Endothelial cell of umbilical vein (primary cell): ENCODE results near the gene RAB20.

Experiments used
- EZH2 ChIP-seq: IDR thresholded peaks from 2 replicates; pipeline ENCODE4 v1.6.1; 2012; ENCODE audit warnings: borderline replicate concordance, low read depth, mild to moderate bottlenecking, moderate library complexity, low read length, inconsistent platforms; ENCODE audit not compliant: severe bottlenecking
- JUN ChIP-seq: IDR thresholded peaks from 2 replicates; pipeline ENCODE4 v1.6.1; 2011; ENCODE audit warnings: borderline replicate concordance, low read depth; ENCODE audit not compliant: insufficient read length, insufficient read depth
- MYC ChIP-seq: IDR thresholded peaks from one replicate; pipeline ENCODE4 v1.6.1; 2011; ENCODE audit warnings: mild to moderate bottlenecking, low read depth, low read length
- POLR2A ChIP-seq: IDR thresholded peaks from 2 replicates; pipeline ENCODE4 v1.6.1; 2012; ENCODE audit warnings: low read depth, mild to moderate bottlenecking, control low read depth, low read length
- POLR2AphosphoS5 ChIP-seq: IDR thresholded peaks from 2 replicates; pipeline ENCODE4 v1.6.1; 2012; ENCODE audit warnings: low read depth, mild to moderate bottlenecking, control low read depth, low read length, moderate library complexity; ENCODE audit not compliant: insufficient read depth
- TF ChIP-seq, protein P1 (sequence below), 2 donors: IDR thresholded peaks; 1 replicate in 1 of 2; 2 replicates in 1 of 2; pipeline ENCODE4 v1.5.1; 2011; ENCODE audit warnings: low read length in 2 of 2, mild to moderate bottlenecking in 2 of 2, moderate library complexity in 2 of 2, control low read depth in 1 of 2, inconsistent platforms in 1 of 2, low read depth in 1 of 2; ENCODE audit not compliant: insufficient read depth in 1 of 2; ENCODE audit errors: extremely low read depth in 1 of 2
- TF ChIP-seq, protein P2 (sequence below): IDR thresholded peaks from 2 replicates; pipeline ENCODE4 v1.6.1; 2011; ENCODE audit not compliant: insufficient read depth, insufficient read length

GRCh38 chr13:110521296-110521680, 40.2 kb downstream of the RAB20 start:
- TF ChIP-seq EZH2 (no peak), JUN (no peak), POLR2A (no peak), MYC (no peak), POLR2AphosphoS5 (no peak)
- TF ChIP-seq, protein P1, sequence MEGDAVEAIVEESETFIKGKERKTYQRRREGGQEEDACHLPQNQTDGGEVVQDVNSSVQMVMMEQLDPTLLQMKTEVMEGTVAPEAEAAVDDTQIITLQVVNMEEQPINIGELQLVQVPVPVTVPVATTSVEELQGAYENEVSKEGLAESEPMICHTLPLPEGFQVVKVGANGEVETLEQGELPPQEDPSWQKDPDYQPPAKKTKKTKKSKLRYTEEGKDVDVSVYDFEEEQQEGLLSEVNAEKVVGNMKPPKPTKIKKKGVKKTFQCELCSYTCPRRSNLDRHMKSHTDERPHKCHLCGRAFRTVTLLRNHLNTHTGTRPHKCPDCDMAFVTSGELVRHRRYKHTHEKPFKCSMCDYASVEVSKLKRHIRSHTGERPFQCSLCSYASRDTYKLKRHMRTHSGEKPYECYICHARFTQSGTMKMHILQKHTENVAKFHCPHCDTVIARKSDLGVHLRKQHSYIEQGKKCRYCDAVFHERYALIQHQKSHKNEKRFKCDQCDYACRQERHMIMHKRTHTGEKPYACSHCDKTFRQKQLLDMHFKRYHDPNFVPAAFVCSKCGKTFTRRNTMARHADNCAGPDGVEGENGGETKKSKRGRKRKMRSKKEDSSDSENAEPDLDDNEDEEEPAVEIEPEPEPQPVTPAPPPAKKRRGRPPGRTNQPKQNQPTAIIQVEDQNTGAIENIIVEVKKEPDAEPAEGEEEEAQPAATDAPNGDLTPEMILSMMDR (IDR thresholded peaks at IDR 0.05; ENCODE audit: extremely low read depth in 1 of 2, insufficient read depth in 1 of 2, low read depth in 1 of 2, low read length in 2 of 2) = no peak
- TF ChIP-seq, protein P2, sequence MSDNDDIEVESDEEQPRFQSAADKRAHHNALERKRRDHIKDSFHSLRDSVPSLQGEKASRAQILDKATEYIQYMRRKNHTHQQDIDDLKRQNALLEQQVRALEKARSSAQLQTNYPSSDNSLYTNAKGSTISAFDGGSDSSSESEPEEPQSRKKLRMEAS = no peak
